Colonic mucosa (tissue), 4 donors: ENCODE data around the gene PRSS3. TPM values are rescaled to one million over a fixed set of nuclear protein-coding genes. Genes with fewer than 3 reads are reported as not detected.
"Not testable (repeated sequence)": the region's sequence is repeated elsewhere in the genome, so short reads cannot be mapped to it uniquely, and the experiment has no call there.

Experiments used
- DNase-seq: peaks from one replicate; pipeline ENCODE4 v3.0.0-alpha.2; 2020
- H3K27ac ChIP-seq: fragments of 200-600 bp; one replicate; pipeline ENCODE4 v1.8.0; 2021
- H3K27me3 ChIP-seq: fragments of 200-600 bp; one replicate; pipeline ENCODE4 v1.8.0; 2021
- H3K36me3 ChIP-seq: fragments of 200-600 bp; one replicate; pipeline ENCODE4 v1.8.0; 2021
- H3K4me1 ChIP-seq: fragments of 200-600 bp; one replicate; pipeline ENCODE4 v1.8.0; 2021; ENCODE audit warnings: mild to moderate bottlenecking
- H3K4me3 ChIP-seq: fragments of 200-600 bp; one replicate; pipeline ENCODE4 v1.8.0; 2021
- H3K9ac ChIP-seq, 2 donors: one replicate each; pipeline ENCODE4 v1.7.0; 2013; ENCODE audit warnings: control low read depth in 2 of 2, low read depth in 2 of 2, low read length in 2 of 2
- H3K9me3 ChIP-seq: fragments of 200-600 bp; one replicate; pipeline ENCODE4 v1.8.0; 2021
- CTCF ChIP-seq: fragments of 200-600 bp; IDR thresholded peaks from one replicate; pipeline ENCODE4 v1.8.0; 2022; ENCODE audit warnings: antibody characterized with exemption, mild to moderate bottlenecking
- intact Hi-C: fragments of 100-400 bp; cut with DNase I; formaldehyde crosslinking; loops from one replicate; pipeline ENCODE4 v1.14.1; 2022
- total RNA-seq, 2 donors: library from RNA; stranded (reverse); fragmentation: NEBNext Ultra II Directional in 1 of 2; extraction: Animal tissue kit (Norgen Biotek cat#: 25700) in 1 of 2; gene quantifications; one replicate each; pipeline ENCODE4 v1.2.1, GENCODE V29; 2021
- donor health status: healthy.
- donor health status: DM: no; HTN: no; CAD: no.
- donor health status: DM: no; HTN: no; CAD: no.

Gene PRSS3
- total RNA-seq, 2 donors from 2014 or later, result 148 to 191 TPM

GRCh38 chr9:33785914-33786313 lies 9.4 kb upstream of the PRSS3 start:
- H3K9me3 ChIP-seq, result no peaks in the 10 kb centered on the region
- no peak overlapping the region for H3K27ac ChIP-seq
- H3K27me3 ChIP-seq, result no peaks in the 10 kb centered on the region
- H3K36me3 ChIP-seq, result no peaks in the 10 kb centered on the region
- no peak overlapping the region for H3K4me3 ChIP-seq
- intact Hi-C loops, result no loop called here
- no peak for DNase-seq
- H3K4me1 ChIP-seq, result no peaks in the 10 kb centered on the region
- TF ChIP-seq CTCF, result no peak
- H3K9ac ChIP-seq, result no peak overlapping the region

GRCh38 chr9:33786681-33787080 lies 8.7 kb upstream of the PRSS3 start:
- H3K27me3 ChIP-seq, result no peaks in the 10 kb centered on the region
- no peak overlapping the region for H3K27ac ChIP-seq
- no peaks in the 10 kb centered on the region for H3K36me3 ChIP-seq
- H3K4me3 ChIP-seq, result no peak overlapping the region
- DNase-seq, result no peak
- intact Hi-C loops, result no loop called here
- no peak for TF ChIP-seq CTCF
- no peaks in the 10 kb centered on the region for H3K9me3 ChIP-seq
- no peak overlapping the region for H3K9ac ChIP-seq
- no peaks in the 10 kb centered on the region for H3K4me1 ChIP-seq

GRCh38 chr9:33787839-33788238 lies 7.5 kb upstream of the PRSS3 start:
- no peak overlapping the region for H3K9ac ChIP-seq
- H3K27ac ChIP-seq, result no peak overlapping the region

GRCh38 chr9:33789429-33789828 lies 5.9 kb upstream of the PRSS3 start:
- H3K36me3 ChIP-seq, H3K9me3 ChIP-seq, H3K4me1 ChIP-seq, H3K27ac ChIP-seq, H3K4me3 ChIP-seq, H3K9ac ChIP-seq, intact Hi-C loops, H3K27me3 ChIP-seq, DNase-seq: not testable (repeated sequence)

More at GRCh38 chr9:33787839-33788238, 7.5 kb upstream of the PRSS3 start:
- Histone ChIP-seq H3K9me3 (no peaks in the 10 kb centered on the region), H3K27me3 (no peaks in the 10 kb centered on the region), H3K4me3 (no peak overlapping the region), H3K36me3 (no peaks in the 10 kb centered on the region), H3K4me1 (no peaks in the 10 kb centered on the region)
- intact Hi-C loops, result no loop called here
- no peak for DNase-seq
- TF ChIP-seq CTCF, result no peak

GRCh38 chr9:33791117-33791516 lies 4.2 kb upstream of the PRSS3 start:
- no peaks in the 10 kb centered on the region for H3K27me3 ChIP-seq
- H3K9ac ChIP-seq, result no peak overlapping the region
- peak; percentile 71 for DNase-seq
- no peaks in the 10 kb centered on the region for H3K9me3 ChIP-seq
- intact Hi-C loops, result no loop called here
- no peak overlapping the region for H3K4me3 ChIP-seq
- H3K27ac ChIP-seq, result no peak overlapping the region
- no peaks in the 10 kb centered on the region for H3K4me1 ChIP-seq
- no peak for TF ChIP-seq CTCF
- H3K36me3 ChIP-seq, result no peaks in the 10 kb centered on the region

- intact Hi-C loops, H3K9ac ChIP-seq, H3K4me3 ChIP-seq, H3K4me1 ChIP-seq, DNase-seq, H3K27ac ChIP-seq, H3K27me3 ChIP-seq, H3K9me3 ChIP-seq, H3K36me3 ChIP-seq: not testable (repeated sequence)
These were observed 1.9 kb upstream of the PRSS3 start for GRCh38 chr9:33793496-33793895.

GRCh38 chr9:33794560-33794959 lies 801 bp upstream of the PRSS3 start:
- Histone ChIP-seq H3K36me3 (no peaks in the 10 kb centered on the region), H3K4me1 (no peaks in the 10 kb centered on the region), H3K27ac (no peak overlapping the region), H3K27me3 (no peaks in the 10 kb centered on the region), H3K9ac (no peak overlapping the region), H3K4me3 (no peak overlapping the region), H3K9me3 (no peaks in the 10 kb centered on the region)
- no peak for DNase-seq
- intact Hi-C loops, result no loop called here
- no peak for TF ChIP-seq CTCF
